Memory B cell (primary cell): ENCODE results near the gene SLC18B1.
A peak's percentile ranks its signal among the peaks of the same experiment; 100 is the strongest.

Experiments
- ATAC-seq: fragments of 150-1000 bp; cut with Tn5 transposase; 2 replicates; pipeline ENCODE4 v1.10.0; 2021; ENCODE audit warnings: low read depth, mild to moderate bottlenecking, moderate library complexity
- DNase-seq, 2 donors: peaks; one replicate each; pipeline ENCODE4 v3.0.0; 2022; ENCODE audit warnings: low spot score in 2 of 2
- H3K27ac Mint-ChIP-seq: one replicate; pipeline ENCODE4 v1.8.0; 2022; ENCODE audit warnings: mild to moderate bottlenecking, moderate library complexity, mixed read lengths
- H3K27me3 Mint-ChIP-seq: one replicate; pipeline ENCODE4 v1.8.0; 2022; ENCODE audit warnings: mixed read lengths
- H3K36me3 Mint-ChIP-seq: one replicate; pipeline ENCODE4 v1.8.0; 2022; ENCODE audit warnings: mild to moderate bottlenecking, mixed read lengths
- H3K4me1 Mint-ChIP-seq: one replicate; pipeline ENCODE4 v1.8.0; 2022; ENCODE audit warnings: mixed read lengths
- H3K4me3 Mint-ChIP-seq: one replicate; pipeline ENCODE4 v1.8.0; 2022; ENCODE audit warnings: mild to moderate bottlenecking, moderate library complexity, mixed read lengths
- H3K9me3 Mint-ChIP-seq: one replicate; pipeline ENCODE4 v1.8.0; 2022; ENCODE audit warnings: mixed read lengths

Gene SLC18B1

GRCh38 chr6:132746048-132746447 is 52.4 kb downstream of the SLC18B1 start:
- H3K9me3 Mint-ChIP-seq: no peaks in the 10 kb centered on the region
- peaks cover 11% of the 10 kb centered on the region for H3K4me1 Mint-ChIP-seq
- DNase-seq: no peak
- no peak for ATAC-seq
- peaks cover 30% of the 10 kb centered on the region for H3K36me3 Mint-ChIP-seq
- H3K27me3 Mint-ChIP-seq: no peaks in the 10 kb centered on the region
- no peak overlapping the region for H3K4me3 Mint-ChIP-seq
- no peak overlapping the region for H3K27ac Mint-ChIP-seq

DNA sequence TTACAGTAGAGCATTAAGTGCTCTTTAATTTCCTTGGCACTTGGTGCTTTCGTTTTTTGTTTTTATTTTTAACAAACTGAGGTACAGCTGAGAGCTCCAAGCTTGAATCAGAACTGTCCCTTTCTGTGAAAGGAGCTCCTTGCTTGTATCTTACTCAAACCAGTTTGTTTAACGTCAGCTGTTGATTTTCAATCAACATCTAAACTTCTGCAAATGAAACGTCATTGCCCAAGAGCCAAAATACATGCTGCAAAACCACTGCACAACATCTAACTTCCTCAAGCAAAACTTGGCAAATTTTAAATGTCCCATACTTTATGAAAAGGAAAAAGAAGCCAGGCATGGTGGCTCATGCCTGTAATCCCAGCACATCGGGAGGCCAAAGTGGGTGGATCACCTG is 55.9 kb downstream of the SLC18B1 start:
- DNase-seq: no peak
- Mint-ChIP-seq H3K27ac (no peak overlapping the region), H3K36me3 (peaks cover 39% of the 10 kb centered on the region), H3K9me3 (peaks cover 11% of the 10 kb centered on the region), H3K4me1 (peaks cover 5% of the 10 kb centered on the region), H3K27me3 (no peaks in the 10 kb centered on the region), H3K4me3 (no peak overlapping the region)
- no peak for ATAC-seq

- Mint-ChIP-seq H3K4me3 (no peak overlapping the region), H3K27ac (no peak overlapping the region), H3K4me1 (peaks cover 7% of the 10 kb centered on the region), H3K36me3 (peaks cover 35% of the 10 kb centered on the region), H3K27me3 (no peaks in the 10 kb centered on the region), H3K9me3 (peaks cover 11% of the 10 kb centered on the region)
- DNase-seq (no peak), ATAC-seq (no peak)
These were observed 57.2 kb downstream of the SLC18B1 start for GRCh38 chr6:132741281-132741680.

DNA sequence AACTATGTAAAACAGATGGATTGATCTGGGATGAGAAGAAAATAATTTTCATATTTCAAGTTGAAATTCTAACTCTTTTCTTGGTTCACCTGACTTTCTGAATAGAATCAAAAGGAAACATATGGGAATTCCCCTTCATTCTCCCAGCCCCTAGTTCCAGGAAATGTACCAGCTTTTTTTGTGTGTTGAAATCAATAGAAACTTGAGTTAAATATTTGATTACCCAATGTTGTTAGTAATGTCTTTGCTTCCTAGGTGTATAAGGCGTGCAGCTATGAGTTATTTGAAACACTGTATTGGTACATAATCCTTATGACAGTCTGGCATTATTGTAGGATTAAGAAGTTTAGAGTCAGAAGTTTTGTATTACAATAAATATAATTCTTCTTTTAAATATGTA is 62.2 kb downstream of the SLC18B1 start:
- no peak overlapping the region for H3K4me3 Mint-ChIP-seq
- peaks cover 11% of the 10 kb centered on the region for H3K9me3 Mint-ChIP-seq
- peaks cover 7% of the 10 kb centered on the region for H3K4me1 Mint-ChIP-seq
- H3K27me3 Mint-ChIP-seq: no peaks in the 10 kb centered on the region
- no peak overlapping the region for H3K27ac Mint-ChIP-seq
- DNase-seq: no peak
- peaks cover 14% of the 10 kb centered on the region for H3K36me3 Mint-ChIP-seq
- no peak for ATAC-seq

DNA sequence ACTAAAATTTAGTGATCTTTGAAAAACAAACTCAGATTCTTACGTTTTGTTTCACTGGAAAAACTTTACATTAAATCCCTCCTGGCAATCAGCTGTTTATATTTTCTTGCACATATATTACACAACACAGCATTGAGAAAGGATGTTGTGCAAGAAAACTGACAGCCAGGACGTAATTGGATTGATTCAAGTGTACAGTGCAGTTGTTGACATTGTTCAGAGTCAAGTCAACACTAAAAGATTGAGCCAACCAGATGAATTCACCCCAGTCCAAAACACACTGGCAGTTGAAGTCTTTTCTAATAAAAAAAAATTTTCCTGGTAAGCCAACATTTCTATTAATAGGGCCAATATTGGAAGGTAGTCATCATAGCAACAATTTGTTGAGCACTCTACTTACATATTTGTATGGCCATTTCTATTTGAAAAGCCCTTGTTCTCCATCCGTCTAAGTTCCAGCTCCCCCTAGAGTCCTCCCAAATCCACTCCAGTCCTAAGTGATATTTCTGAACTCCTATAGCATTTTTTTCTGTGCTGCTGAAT is 63.7 kb downstream of the SLC18B1 start:
- Mint-ChIP-seq H3K9me3 (peaks cover 10% of the 10 kb centered on the region), H3K36me3 (peaks cover 7% of the 10 kb centered on the region), H3K4me1 (peaks cover 7% of the 10 kb centered on the region), H3K4me3 (no peak overlapping the region), H3K27me3 (no peaks in the 10 kb centered on the region), H3K27ac (no peak overlapping the region)
- ATAC-seq (no peak), DNase-seq (no peak)

DNA sequence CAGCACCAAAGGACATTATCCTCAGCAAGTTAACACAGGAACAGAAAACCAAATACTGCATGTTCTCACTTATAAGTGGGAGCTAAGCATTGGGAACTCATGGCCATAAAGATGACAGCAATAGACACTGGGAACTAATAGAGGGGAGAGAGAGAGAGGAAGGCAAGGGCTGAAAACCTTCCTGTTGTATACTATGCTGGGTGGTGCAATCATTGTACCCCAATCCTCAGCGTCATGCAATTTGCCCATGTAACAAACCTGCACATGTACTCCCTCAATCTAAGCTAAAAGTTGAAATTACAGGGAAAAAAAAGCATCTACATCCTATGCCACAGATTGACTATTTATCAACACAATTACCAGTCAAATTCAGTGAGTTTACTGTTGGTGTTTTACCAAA is 64.6 kb downstream of the SLC18B1 start:
- H3K4me1 Mint-ChIP-seq: peaks cover 4% of the 10 kb centered on the region
- H3K9me3 Mint-ChIP-seq: peaks cover 5% of the 10 kb centered on the region
- peaks cover 4% of the 10 kb centered on the region for H3K36me3 Mint-ChIP-seq
- ATAC-seq (no peak), DNase-seq (no peak)
- no peak overlapping the region for H3K27ac Mint-ChIP-seq
- no peaks in the 10 kb centered on the region for H3K27me3 Mint-ChIP-seq
- no peak overlapping the region for H3K4me3 Mint-ChIP-seq

DNA sequence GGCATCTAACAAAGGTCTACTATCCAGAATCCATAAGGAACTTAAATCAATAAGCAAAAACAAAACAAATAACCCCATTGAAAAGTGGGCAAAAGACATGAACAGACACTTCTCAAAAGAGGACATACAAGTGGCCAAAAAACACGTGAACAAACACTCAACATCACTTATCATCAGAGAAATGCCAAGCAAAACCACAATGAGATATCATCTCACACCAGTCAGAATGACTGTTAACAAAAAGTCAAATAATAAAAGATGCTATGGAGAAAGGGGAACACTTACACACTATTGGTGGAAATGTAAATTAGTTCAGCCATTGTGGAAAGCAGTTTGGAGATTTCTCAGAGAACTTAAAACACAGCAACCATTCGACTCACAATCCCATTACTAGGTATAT is 65.2 kb downstream of the SLC18B1 start:
- Mint-ChIP-seq H3K36me3 (peaks cover 2% of the 10 kb centered on the region), H3K27ac (no peak overlapping the region), H3K4me1 (peaks cover 4% of the 10 kb centered on the region), H3K9me3 (peaks cover 3% of the 10 kb centered on the region), H3K27me3 (no peaks in the 10 kb centered on the region), H3K4me3 (no peak overlapping the region)
- DNase-seq (no peak), ATAC-seq (no peak)

GRCh38 chr6:132731086-132731485 is 67.4 kb downstream of the SLC18B1 start:
- Mint-ChIP-seq H3K4me1 (peaks cover under 1% of the 10 kb centered on the region), H3K36me3 (no peaks in the 10 kb centered on the region), H3K27ac (no peak overlapping the region), H3K27me3 (no peaks in the 10 kb centered on the region), H3K9me3 (no peaks in the 10 kb centered on the region), H3K4me3 (no peak overlapping the region)
- ATAC-seq (no peak), DNase-seq (no peak)

DNA sequence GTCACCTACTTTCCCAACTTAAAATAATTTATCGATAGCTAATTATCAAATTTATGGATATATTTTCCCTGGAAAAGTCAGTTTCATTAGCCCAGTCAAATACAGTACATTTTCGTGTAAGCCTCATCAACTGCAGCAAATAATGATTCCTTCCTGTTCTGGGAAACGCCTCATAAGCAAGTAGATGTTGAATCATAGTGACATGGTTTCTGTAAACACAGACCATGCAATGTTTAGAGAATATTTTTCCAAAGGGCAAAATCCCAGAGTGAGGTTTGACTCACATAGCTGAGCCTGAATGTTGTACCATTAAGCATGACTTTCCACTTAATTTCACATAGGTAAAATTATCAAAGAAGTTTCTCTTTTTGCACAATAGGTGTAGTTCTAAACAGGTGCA is 67.9 kb downstream of the SLC18B1 start:
- no peaks in the 10 kb centered on the region for H3K9me3 Mint-ChIP-seq
- peaks cover 6% of the 10 kb centered on the region for H3K4me1 Mint-ChIP-seq
- no peaks in the 10 kb centered on the region for H3K36me3 Mint-ChIP-seq
- ATAC-seq (no peak), DNase-seq (no peak)
- H3K27me3 Mint-ChIP-seq: no peaks in the 10 kb centered on the region
- H3K4me3 Mint-ChIP-seq: no peak overlapping the region
- H3K27ac Mint-ChIP-seq: no peak overlapping the region

DNA sequence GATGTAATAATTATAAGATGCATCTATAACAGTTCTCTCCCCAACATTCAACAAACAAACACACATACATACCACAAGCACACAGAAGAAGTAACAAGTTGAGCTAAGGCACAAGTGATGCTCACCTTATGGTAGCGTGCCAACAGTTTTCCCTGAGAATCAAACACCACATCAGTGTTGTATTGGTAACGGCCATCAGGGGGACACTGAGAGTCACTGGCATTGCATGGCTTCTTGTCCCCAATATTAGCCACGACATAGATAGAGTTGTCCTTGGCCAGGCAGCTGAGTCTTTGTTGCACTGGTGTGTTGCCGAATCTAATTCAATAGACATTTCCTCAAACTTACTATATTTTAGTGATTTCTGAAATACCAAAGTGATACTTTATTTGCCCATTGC is 69.8 kb downstream of the SLC18B1 start:
- Mint-ChIP-seq H3K36me3 (no peaks in the 10 kb centered on the region), H3K4me1 (peaks cover 8% of the 10 kb centered on the region), H3K27ac (no peak overlapping the region), H3K27me3 (no peaks in the 10 kb centered on the region), H3K9me3 (no peaks in the 10 kb centered on the region), H3K4me3 (no peak overlapping the region)
- no peak for DNase-seq
- no peak for ATAC-seq

DNA sequence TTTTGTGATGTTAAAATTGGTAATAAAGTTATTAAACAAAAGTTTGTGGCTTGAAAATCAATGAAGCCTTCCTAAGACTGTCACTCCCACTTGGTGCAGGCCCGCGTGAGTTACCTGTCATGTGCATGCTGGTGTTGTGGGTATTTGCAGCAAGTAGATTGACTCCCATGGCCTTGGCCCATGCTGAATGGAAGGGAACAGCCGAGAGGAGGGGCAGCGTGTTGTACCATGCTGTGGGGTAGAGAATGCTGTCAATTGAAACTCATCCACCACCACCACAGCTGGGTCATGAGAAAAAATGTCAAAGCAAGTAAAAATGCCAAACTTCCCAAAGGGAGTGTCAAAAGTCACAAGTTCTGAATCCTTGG is 71.8 kb downstream of the SLC18B1 start:
- Mint-ChIP-seq H3K27me3 (no peaks in the 10 kb centered on the region), H3K4me1 (peaks cover 8% of the 10 kb centered on the region), H3K27ac (no peak overlapping the region), H3K9me3 (no peaks in the 10 kb centered on the region), H3K36me3 (no peaks in the 10 kb centered on the region), H3K4me3 (no peak overlapping the region)
- ATAC-seq: no peak
- no peak for DNase-seq

GRCh38 chr6:132725947-132726607 is 72.4 kb downstream of the SLC18B1 start:
- ATAC-seq: peak; percentile 31
- H3K27ac Mint-ChIP-seq: no peak overlapping the region
- H3K9me3 Mint-ChIP-seq: no peaks in the 10 kb centered on the region
- H3K27me3 Mint-ChIP-seq: no peaks in the 10 kb centered on the region
- no peaks in the 10 kb centered on the region for H3K36me3 Mint-ChIP-seq
- H3K4me3 Mint-ChIP-seq: no peak overlapping the region
- DNase-seq: no peak
- H3K4me1 Mint-ChIP-seq: peaks cover 8% of the 10 kb centered on the region

GRCh38 chr6:132725471-132725870 is 73.0 kb downstream of the SLC18B1 start:
- ATAC-seq (no peak), DNase-seq (no peak)
- Mint-ChIP-seq H3K9me3 (no peaks in the 10 kb centered on the region), H3K4me1 (peaks cover 8% of the 10 kb centered on the region), H3K27me3 (no peaks in the 10 kb centered on the region), H3K36me3 (no peaks in the 10 kb centered on the region), H3K4me3 (no peak overlapping the region), H3K27ac (no peak overlapping the region)

DNA sequence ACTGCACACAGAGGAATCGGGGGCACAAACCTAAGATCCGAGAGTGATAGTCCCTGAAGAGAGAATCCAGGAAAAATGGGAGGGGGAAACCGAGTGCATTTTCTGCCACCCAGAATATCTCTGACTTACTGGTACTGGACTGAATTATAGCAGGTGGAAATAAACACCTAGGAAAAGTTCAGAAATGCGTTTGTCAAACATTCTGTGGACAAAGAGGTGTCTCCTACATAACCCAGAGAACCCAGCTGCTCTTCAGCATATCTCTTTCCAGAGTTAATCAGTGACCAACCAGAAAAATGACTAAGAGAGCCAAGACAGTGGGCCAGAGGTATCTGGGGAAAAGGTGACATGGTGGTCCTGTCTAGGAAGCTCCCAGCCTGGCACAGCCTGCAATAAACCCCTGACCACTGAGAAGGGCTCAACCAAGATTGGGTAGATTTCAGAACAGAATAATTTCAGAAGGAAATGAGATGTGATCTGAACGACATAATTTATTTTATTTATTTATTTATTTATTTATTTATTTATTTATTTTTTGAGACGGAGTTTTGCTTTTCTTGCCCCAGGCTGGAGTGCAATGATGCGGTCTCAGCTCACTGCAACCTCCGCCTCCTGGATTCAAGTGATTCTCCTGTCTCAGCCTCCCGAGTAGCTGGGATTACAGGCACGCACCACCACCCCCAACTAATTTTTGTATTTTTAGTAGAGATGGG is 78.5 kb downstream of the SLC18B1 start:
- ATAC-seq: no peak

More for the DNA sequence above, 78.5 kb downstream of the SLC18B1 start:
- Mint-ChIP-seq H3K4me1 (no peaks in the 10 kb centered on the region), H3K27ac (no peak overlapping the region), H3K27me3 (peaks cover 3% of the 10 kb centered on the region), H3K36me3 (no peaks in the 10 kb centered on the region), H3K4me3 (no peak overlapping the region), H3K9me3 (no peaks in the 10 kb centered on the region)
- DNase-seq: no peak
